T-helper 22 cell (primary cell): ENCODE results near the gene HNRNPH3.
"Not testable (repeated sequence)": the region's sequence is repeated elsewhere in the genome, so short reads cannot be mapped to it uniquely, and the experiment has no call there.

ENCODE experiments used
- DNase-seq: peaks from one replicate; pipeline ENCODE4 v3.0.0-alpha.2; 2020; ENCODE audit warnings: low read depth

The HNRNPH3 gene, protein sequence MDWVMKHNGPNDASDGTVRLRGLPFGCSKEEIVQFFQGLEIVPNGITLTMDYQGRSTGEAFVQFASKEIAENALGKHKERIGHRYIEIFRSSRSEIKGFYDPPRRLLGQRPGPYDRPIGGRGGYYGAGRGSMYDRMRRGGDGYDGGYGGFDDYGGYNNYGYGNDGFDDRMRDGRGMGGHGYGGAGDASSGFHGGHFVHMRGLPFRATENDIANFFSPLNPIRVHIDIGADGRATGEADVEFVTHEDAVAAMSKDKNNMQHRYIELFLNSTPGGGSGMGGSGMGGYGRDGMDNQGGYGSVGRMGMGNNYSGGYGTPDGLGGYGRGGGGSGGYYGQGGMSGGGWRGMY

DNA sequence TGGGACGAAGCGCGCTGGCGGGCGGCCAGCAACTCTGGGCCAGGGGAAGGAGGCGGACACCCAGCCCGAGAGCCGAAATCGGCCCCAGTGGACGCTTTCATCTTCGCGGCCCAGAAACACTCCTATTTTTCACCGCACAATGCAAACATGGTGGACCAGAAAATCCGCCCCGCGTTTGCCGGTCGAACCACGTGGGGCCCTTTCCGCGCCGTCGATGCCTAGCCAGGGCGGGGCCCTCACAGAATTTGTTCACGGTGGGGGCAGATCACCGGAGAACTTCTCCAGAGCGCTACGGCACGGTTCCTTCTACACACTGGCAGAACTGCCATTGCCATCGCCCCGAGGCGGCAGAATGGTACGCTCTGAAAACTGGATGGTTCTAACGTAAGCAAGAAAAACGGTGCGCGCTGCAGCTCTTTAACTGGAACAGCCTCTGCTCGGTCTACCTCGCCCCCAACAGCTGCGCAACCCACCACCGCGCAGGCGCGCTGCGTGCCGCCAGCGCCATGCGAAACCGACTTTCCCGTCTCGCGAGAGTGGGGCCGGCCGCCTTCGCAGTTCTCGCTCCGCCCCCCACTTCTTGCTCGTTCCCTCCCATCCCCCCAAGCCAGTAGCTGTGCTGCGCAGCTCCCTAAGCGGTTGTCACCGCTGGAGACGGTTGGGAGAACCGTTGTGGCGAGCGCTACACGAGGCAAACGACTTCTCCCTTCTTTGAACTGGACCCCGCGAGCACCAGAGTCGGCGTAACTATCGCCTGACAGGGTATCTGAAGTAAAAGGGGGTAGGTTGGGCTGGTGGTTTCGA is at the start of gene HNRNPH3:
Gene HNRNPH3, plus strand, starts transcription at position 610 of the 804 bp plus-strand sequence. CDS start 5,158 bp downstream, outside the sequence.
- DNase-seq = peak; percentile 96

GRCh38 chr10:68284062-68285001 is 47.5 kb upstream of the HNRNPH3 start:
- DNase-seq = no peak

DNA sequence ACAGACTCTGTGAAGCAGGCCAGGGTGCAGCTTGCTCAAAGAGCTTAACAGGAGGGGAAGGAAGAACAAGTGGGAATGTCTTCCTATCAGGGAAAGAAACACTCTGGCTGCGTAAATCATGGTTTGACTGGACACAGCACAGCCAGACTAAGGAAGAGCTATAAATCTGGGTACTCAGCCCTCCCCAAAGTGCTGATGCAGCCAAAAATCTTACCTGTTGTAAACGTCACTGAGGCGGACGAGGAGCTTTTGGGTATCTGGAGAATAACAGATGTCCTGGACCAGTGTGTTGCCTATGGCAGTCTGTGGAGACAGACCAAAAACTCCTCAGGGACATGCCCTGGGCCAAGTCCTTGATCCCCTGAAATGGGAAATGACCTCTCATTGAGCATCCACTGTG is 43.1 kb upstream of the HNRNPH3 start:
- no peak for DNase-seq

DNA sequence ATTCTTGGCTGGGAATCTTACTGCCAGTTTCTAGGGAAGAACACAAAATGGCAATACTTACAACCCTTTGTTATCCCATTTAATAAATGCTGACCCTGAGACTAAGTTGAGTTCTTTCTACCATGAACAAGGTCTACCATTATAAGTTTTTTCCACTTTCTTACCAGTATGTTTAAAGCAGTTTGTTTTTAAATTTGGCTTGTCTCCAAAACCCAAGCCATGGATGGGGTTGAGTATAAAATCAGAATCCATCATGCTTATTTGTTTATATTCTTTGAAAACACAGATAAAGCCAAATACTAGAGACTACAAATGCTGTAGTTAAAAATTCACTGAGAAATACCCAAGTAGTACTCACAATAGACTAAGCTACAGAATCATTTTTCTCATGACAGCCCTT is 41.1 kb upstream of the HNRNPH3 start:
- no peak for DNase-seq

DNA sequence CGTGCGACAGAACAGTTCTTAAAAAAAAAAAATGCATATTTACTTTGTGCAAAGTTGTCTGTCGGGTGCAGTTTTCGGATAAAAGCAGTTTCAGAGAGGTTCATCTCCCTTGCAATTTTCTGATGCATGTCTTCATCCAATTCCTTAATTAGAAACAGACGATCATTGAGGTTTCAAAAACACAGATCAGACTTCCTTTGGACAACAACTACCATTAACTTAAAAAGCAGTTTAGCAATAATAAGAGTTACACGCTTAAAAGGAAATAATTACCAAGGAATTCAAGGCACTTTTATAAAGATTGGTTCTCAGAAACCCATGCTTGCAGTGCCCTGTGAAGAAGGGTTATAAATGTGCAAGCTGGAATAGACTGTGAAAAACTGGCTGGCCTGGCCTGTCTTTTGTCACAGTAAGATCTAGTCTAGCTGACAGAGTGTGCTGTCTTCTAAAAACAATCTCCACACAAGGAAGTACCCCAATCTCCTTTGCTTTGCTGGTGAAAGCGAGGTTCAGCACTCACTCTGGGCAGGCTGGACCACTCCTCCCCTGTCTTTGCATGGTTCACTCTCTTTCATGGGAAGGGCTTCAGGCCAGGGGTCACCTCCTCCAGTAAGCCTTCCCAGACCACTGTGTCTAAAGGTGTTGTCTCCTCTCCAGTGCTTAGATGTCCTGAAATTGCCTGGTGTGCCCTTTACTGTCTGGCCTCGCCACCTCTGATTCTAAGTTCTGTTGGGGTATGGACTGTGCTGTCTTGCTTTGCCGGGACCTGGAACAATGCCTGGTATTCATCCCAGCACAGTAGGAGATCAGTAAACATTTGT is 34.8 kb upstream of the HNRNPH3 start:
- no peak for DNase-seq

DNA sequence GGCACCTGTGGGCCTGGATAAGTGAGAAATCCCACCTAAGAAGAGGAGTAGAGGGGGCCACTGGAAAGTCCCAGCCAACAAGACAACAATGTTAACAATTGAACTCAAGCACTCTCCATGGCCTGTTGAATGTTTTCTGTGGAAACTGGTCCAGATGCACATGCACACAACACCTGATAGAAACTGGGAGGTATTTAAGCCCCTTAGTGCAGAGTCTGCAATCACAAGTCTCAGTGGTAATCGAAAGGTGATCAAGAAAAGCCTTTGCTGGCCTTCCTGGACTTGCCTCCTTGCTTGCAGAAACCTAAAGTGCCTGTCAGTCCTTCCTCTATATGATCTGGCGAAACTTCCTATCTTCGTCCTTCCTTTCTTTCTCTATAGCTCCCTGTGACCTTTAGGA is 30.6 kb upstream of the HNRNPH3 start:
- DNase-seq = no peak

- DNase-seq = no peak
Observed at GRCh38 chr10:68301790-68302502, 29.9 kb upstream of the HNRNPH3 start.

DNA sequence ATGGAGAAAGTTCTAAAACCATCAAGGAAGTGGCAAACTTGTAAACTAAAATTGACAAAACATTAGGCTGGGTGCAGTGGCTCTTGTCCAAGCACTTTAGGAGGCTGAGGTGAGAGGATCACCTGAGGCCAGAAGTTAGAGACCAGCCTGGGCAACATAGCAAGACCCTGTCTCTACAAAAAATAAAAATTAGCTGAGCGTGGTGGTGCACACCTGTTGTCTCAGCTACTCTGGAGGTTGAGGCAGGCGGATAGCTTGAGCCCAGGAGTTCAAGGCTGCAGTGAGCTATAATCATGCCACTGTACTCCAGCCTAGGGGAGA is 29.4 kb upstream of the HNRNPH3 start:
- DNase-seq = no peak

- no peak for DNase-seq
Observed at GRCh38 chr10:68302871-68303270, 29.0 kb upstream of the HNRNPH3 start.

DNA sequence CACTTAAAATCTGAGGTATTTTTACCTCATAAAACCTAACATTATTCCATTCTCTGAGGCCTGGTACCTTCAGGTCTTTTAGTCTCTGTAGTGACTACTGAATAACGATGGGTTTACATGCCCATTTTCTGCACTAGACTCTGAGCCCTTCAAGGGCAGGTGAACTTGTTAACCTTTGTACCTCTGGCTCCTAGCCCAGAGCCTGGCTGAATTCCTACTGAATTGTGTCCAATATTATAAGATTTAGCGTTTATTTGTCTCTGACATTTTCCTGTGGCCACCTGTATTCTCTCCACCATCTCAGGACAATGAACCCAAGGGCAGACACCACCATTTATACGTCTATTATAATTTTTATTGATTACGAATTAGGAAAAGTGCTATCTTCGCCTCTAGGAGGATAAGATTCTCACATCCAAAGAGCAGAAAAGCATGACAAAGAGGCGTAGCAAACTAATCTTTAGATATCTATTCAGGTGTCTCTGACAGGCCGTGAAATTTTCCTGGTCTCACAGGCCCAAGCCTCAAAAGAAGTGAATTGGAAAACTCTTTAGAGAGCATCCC is 27.9 kb upstream of the HNRNPH3 start:
- DNase-seq = no peak

DNA sequence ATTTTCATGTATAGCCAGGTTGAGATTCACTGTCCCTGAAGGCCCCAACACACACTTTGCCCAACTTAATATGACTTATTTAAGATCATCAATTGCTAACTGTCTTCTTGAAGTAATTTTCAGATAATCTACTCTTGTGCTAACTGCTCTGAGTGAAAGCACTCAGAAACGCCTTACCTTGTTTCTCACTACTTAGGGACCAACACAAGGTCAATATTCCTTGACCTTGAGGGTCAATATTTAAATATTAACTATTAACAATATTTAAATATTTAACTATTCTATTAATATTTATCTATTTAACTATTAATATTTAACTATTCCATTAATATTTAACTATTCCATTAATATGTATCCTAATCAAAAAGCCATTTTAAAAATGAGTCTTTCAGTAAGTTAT is 26.0 kb upstream of the HNRNPH3 start:
- no peak for DNase-seq

- DNase-seq = no peak
Observed at GRCh38 chr10:68310531-68310930, 21.3 kb upstream of the HNRNPH3 start.

- DNase-seq = not testable (repeated sequence)
Observed at GRCh38 chr10:68314930-68315329, 16.9 kb upstream of the HNRNPH3 start.

DNA sequence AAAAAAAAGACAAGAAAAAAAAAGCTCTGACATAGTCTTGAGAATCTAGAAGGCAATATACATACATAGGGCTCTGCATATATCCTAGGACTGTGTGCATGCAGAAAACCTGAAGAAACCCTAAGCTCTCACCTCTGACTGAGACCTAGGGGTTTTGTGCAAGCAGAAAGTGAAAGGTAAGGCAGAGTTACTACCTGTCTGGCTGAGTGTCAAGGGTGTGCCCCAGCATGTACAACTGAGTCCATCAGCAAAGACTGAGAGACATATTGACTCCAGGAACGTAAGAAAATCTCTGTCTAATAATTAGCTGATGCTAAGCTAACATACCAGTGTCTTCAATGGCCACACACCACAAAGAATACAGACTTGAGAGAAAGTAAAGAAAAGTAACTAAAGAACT is 16.3 kb upstream of the HNRNPH3 start:
- DNase-seq = no peak

DNA sequence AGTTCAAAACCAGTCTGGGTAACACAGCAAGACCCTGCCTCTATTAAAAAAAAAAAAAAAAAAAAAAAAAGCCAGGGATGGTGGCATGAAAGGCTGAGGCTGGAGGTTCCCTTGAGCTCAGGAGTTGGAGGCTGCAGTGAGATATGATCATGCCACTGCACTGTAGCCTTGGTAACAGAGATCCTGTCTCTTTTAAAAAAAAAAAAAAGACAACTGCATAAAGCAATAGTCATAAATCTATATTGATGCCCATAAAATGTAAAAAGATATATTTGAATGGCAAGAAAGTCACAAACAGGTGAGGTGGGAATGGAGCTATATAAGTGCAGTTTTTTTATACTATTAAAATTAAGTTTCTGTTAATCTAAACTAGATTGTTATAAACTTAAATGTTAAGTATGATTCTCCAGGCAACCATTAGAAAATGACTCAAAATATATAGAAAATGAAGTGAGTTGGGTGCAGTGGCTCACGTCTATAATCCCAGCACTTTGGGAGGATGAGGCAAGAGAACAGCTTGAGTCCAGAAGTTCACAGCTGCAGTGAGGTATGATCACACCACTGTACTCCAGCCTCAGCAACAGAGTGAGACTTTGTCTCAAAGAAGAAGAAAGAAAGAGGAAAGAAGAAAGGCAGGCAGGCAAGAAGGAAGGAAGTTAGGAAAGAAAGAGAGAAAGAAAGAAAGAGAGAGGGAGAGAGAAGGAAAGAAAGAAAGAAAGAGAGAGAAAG is 13.4 kb upstream of the HNRNPH3 start:
- no peak for DNase-seq

DNA sequence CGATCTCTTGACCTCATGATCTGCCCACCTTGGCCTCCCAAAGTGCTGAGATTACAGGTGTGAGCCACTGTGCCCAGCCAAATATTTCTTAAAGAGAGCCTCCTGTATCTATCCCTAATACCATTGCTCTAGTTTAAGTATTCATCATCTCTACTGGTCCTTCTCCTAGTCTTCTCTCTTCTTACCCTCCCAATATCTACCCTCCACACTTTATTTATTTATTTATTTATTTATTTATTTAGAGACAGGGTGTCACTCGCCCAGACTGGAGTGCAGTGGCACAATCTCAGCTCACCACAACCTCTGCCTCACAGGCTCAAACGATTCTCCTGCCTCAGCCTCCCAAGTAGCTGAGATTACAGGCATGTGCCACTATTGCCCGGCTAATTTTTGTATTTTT is 7.5 kb upstream of the HNRNPH3 start:
- not testable (repeated sequence) for DNase-seq

GRCh38 chr10:68327889-68328786 is 3.7 kb upstream of the HNRNPH3 start:
- DNase-seq = no peak

DNA sequence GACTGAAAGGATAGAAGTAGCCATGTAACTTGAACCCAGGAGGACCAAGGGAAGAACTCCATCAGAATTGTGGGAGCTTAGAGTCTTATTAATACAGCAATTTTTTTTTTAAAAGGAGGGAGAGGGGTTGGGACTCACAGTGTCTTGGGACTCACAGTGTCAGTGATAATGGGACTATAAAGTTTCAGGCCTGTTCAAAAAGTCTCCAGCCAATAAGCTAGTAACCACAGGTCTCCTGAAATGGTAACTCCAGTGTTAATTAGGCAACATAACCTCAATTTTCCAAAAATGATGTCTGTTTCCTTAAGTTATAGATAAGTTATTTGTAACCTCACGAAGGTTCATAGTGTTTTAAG is 2.4 kb upstream of the HNRNPH3 start:
- DNase-seq = no peak
